Choroid plexus epithelial cell (primary cell): ENCODE data around the gene FBXO34.

Source experiments
- DNase-seq: peaks from one replicate; pipeline ENCODE4 v3.0.0-alpha.2; 2010; ENCODE audit warnings: low read depth
- H3K4me3 ChIP-seq: 2 replicates; pipeline ENCODE4 v1.5.1; 2011; ENCODE audit warnings: low read depth, mild to moderate bottlenecking, control low read depth, low read length, moderate library complexity
- CTCF ChIP-seq: conservative IDR thresholded peaks from 2 replicates; pipeline ENCODE4 v1.5.1; 2011; ENCODE audit warnings: low read depth, mild to moderate bottlenecking, control low read depth, inconsistent platforms, low read length, moderate library complexity

FBXO34 gene

DNA sequence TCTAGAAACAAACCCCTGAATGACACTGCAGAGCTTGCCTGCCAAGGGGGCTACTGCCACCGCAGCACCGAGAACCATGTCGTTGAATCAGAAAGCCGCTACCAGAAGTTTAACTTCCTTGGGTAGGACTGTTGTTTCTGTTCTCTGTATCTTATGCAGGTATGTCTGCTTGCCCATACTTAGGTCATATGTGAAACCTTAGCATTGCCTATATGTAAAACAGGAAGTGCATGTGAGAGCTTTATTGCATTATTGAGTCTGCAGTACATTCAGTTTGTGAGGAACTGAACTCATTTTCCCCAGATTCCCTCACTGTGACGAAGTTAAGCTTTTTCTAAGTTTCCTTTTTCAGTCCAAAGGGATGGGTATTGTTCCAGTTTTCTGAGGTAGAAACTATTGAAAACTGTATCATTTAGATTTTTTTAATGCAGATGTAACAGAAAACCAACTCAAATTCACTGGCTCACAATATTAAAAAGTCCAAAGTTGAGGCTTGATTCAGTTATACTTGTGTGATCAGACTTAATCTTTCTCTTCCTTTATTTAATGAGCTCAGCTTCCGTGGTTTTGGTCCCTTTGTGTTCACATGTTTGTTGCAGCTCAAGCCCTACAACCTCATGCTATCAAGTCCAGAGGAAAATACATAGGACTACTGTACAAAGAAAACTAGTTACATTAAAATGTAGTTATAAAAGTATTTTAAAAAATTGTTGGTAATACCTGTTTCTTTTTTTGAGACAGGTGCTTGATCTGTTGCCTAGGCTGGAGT, 6.9 kb downstream of the FBXO34 start:
- no peak overlapping the region for H3K4me3 ChIP-seq
- no peak for DNase-seq
- TF ChIP-seq CTCF: no peak

DNA sequence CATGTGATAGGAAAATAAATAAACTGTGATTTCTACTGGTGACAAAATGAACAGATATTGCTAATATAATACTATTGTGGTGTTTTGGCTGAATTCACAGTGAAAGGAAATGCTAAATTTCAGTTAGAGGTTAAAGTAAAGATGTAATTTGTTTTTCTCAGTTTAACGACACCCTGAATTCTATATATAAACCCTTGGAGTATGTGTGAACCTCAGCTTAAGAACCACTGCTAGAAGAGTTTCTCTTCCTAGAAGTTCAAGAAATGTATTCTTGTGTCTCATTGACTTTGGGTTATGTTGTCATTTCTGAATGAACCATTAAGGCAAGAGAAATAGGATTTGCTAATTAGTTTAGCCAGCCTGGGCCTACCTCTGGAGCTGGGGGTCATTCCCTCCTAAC, 8.2 kb downstream of the FBXO34 start:
- no peak for DNase-seq
- TF ChIP-seq CTCF: no peak
- H3K4me3 ChIP-seq: no peak overlapping the region

- H3K4me3 ChIP-seq: no peak overlapping the region
- TF ChIP-seq CTCF: no peak
- no peak for DNase-seq
Observed at GRCh38 chr14:55281316-55281839, 10.2 kb downstream of the FBXO34 start.

- DNase-seq: no peak
- no peak overlapping the region for H3K4me3 ChIP-seq
- TF ChIP-seq CTCF: no peak
Observed at GRCh38 chr14:55285048-55285652, 13.9 kb downstream of the FBXO34 start.

DNA sequence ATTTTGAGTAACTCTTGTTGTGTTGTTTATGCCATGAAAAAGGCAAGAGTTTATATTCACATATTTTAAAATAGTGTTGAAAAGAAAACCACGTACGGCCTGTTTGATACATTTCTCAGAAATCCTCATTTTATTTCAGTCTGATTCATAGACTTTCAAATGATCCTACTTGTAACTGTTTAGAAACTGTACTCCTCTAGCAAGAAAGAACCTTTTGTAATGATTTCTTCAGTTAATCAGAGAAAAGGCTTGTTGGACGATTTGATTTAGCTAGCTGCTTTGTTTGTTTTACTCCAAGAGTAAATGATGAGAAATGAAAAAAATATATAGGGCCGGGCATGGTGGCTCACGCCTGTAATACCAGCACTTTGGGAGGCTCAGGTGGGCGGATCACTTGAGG, 17.2 kb downstream of the FBXO34 start:
- no peak for TF ChIP-seq CTCF
- H3K4me3 ChIP-seq: no peak overlapping the region
- DNase-seq: no peak

- no peak overlapping the region for H3K4me3 ChIP-seq
- no peak for TF ChIP-seq CTCF
- no peak for DNase-seq
Observed at GRCh38 chr14:55291480-55292081, 20.4 kb downstream of the FBXO34 start.
